ENCODE measurements around the gene FAM222B.

Gene FAM222B

DNA sequence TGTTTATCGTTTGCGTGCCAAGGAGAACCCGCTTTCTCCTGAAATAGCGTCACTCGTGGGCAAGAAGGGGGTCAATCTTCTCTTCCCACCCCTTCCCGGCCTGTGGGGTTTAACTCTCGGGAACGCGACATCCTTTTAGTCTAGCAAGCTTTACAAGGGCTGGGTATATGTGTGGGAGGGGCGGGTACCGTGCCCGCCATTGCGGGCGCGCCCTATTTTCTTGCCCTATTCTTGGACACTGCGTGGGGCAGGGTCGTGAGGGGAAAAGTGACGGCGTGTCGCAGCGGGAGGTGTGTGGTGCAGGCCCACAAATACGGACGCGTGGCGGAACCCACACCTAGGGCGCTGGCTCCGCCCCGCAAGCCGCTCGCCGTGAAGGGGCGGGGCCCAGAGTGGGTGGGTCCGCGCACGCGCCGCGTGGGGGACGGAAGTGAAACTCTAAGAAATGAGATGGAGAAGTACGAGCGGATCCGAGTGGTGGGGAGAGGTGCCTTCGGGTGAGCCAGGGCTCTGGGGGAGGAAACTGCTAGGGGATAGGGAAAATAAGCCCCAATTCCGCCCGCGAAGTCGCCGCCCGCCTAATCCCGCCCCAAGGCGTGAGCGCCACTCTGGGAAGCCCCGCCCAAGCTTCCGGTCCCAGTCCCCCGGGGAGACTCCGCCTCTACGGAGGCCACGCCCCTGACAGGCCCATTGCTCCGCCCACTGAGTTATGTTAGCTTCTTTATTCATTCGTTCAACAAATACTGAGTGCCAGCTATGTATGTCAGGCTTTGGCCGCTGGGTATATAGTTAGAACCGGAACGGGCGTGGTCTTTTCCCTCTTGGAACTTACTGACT is 114.0 kb downstream of the FAM222B start, which contains the start of gene NEK8 (continued):
- TF ChIP-seq, protein P1, sequence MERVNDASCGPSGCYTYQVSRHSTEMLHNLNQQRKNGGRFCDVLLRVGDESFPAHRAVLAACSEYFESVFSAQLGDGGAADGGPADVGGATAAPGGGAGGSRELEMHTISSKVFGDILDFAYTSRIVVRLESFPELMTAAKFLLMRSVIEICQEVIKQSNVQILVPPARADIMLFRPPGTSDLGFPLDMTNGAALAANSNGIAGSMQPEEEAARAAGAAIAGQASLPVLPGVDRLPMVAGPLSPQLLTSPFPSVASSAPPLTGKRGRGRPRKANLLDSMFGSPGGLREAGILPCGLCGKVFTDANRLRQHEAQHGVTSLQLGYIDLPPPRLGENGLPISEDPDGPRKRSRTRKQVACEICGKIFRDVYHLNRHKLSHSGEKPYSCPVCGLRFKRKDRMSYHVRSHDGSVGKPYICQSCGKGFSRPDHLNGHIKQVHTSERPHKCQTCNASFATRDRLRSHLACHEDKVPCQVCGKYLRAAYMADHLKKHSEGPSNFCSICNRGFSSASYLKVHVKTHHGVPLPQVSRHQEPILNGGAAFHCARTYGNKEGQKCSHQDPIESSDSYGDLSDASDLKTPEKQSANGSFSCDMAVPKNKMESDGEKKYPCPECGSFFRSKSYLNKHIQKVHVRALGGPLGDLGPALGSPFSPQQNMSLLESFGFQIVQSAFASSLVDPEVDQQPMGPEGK (tag by site-specific recombination; IDR thresholded peaks at IDR 0.05): peak; percentile 50
- TF ChIP-seq ZNF266 (tag by site-specific recombination; IDR thresholded peaks at IDR 0.05; ENCODE audit: low read depth) (no peak), ZNF133 (tag by site-specific recombination; IDR thresholded peaks at IDR 0.05) (no peak), ZBTB20 (tag by site-specific recombination; IDR thresholded peaks at IDR 0.05) (no peak), ZNF223 (tag by site-specific recombination; IDR thresholded peaks at IDR 0.05) (peak; percentile 86), ZNF544 (tag by site-specific recombination; IDR thresholded peaks at IDR 0.05) (no peak), ZNF335 (tag by site-specific recombination; conservative IDR thresholded peaks at IDR 0.05) (peak; percentile 43), ZNF354C (tag by site-specific recombination; IDR thresholded peaks at IDR 0.05; ENCODE audit: borderline replicate concordance, low read depth) (no peak), ZNF843 (tag by site-specific recombination; IDR thresholded peaks at IDR 0.05) (no peak), HOXC10 (CRISPR knock-in tag; IDR thresholded peaks at IDR 0.05) (no peak), ZNF529 (tag by site-specific recombination; IDR thresholded peaks at IDR 0.05; ENCODE audit: insufficient replicate concordance) (no peak), ZNF146 (tag by site-specific recombination; IDR thresholded peaks at IDR 0.05) (peak; percentile 6), ZNF121 (tag by site-specific recombination; IDR thresholded peaks at IDR 0.05) (peak; percentile 54; the same call in 1 of the 2 replicates), ZNF747 (tag by site-specific recombination; IDR thresholded peaks at IDR 0.05) (no peak), ZSCAN16 (tag by site-specific recombination; IDR thresholded peaks at IDR 0.05) (no peak)
- TF ChIP-seq, protein P2, sequence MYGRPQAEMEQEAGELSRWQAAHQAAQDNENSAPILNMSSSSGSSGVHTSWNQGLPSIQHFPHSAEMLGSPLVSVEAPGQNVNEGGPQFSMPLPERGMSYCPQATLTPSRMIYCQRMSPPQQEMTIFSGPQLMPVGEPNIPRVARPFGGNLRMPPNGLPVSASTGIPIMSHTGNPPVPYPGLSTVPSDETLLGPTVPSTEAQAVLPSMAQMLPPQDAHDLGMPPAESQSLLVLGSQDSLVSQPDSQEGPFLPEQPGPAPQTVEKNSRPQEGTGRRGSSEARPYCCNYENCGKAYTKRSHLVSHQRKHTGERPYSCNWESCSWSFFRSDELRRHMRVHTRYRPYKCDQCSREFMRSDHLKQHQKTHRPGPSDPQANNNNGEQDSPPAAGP (tag by site-specific recombination; IDR thresholded peaks at IDR 0.05): peak; percentile 39
- TF ChIP-seq, protein P3, sequence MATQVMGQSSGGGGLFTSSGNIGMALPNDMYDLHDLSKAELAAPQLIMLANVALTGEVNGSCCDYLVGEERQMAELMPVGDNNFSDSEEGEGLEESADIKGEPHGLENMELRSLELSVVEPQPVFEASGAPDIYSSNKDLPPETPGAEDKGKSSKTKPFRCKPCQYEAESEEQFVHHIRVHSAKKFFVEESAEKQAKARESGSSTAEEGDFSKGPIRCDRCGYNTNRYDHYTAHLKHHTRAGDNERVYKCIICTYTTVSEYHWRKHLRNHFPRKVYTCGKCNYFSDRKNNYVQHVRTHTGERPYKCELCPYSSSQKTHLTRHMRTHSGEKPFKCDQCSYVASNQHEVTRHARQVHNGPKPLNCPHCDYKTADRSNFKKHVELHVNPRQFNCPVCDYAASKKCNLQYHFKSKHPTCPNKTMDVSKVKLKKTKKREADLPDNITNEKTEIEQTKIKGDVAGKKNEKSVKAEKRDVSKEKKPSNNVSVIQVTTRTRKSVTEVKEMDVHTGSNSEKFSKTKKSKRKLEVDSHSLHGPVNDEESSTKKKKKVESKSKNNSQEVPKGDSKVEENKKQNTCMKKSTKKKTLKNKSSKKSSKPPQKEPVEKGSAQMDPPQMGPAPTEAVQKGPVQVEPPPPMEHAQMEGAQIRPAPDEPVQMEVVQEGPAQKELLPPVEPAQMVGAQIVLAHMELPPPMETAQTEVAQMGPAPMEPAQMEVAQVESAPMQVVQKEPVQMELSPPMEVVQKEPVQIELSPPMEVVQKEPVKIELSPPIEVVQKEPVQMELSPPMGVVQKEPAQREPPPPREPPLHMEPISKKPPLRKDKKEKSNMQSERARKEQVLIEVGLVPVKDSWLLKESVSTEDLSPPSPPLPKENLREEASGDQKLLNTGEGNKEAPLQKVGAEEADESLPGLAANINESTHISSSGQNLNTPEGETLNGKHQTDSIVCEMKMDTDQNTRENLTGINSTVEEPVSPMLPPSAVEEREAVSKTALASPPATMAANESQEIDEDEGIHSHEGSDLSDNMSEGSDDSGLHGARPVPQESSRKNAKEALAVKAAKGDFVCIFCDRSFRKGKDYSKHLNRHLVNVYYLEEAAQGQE (tag by site-specific recombination; IDR thresholded peaks at IDR 0.05): no peak
- TF ChIP-seq, protein P4, sequence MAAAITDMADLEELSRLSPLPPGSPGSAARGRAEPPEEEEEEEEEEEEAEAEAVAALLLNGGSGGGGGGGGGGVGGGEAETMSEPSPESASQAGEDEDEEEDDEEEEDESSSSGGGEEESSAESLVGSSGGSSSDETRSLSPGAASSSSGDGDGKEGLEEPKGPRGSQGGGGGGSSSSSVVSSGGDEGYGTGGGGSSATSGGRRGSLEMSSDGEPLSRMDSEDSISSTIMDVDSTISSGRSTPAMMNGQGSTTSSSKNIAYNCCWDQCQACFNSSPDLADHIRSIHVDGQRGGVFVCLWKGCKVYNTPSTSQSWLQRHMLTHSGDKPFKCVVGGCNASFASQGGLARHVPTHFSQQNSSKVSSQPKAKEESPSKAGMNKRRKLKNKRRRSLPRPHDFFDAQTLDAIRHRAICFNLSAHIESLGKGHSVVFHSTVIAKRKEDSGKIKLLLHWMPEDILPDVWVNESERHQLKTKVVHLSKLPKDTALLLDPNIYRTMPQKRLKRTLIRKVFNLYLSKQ (tag by site-specific recombination; IDR thresholded peaks at IDR 0.05; ENCODE audit: borderline replicate concordance): no peak
- TF ChIP-seq, protein P5, sequence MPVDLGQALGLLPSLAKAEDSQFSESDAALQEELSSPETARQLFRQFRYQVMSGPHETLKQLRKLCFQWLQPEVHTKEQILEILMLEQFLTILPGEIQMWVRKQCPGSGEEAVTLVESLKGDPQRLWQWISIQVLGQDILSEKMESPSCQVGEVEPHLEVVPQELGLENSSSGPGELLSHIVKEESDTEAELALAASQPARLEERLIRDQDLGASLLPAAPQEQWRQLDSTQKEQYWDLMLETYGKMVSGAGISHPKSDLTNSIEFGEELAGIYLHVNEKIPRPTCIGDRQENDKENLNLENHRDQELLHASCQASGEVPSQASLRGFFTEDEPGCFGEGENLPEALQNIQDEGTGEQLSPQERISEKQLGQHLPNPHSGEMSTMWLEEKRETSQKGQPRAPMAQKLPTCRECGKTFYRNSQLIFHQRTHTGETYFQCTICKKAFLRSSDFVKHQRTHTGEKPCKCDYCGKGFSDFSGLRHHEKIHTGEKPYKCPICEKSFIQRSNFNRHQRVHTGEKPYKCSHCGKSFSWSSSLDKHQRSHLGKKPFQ (tag by site-specific recombination; IDR thresholded peaks at IDR 0.05): no peak

Measured in HEK293 (cell line).